Measurements from ENCODE around the gene SCCPDH.
"Not testable (repeated sequence)": the region's sequence is repeated elsewhere in the genome, so short reads cannot be mapped to it uniquely, and the experiment has no call there.

SCCPDH gene

GRCh38 chr1:246800756-246801155 lies 76.5 kb downstream of the SCCPDH start:
- DNase-seq (ENCODE audit: low read depth) = no peak

- DNase-seq (ENCODE audit: low read depth) = no peak
Observed at GRCh38 chr1:246801241-246802020, 77.2 kb downstream of the SCCPDH start.

GRCh38 chr1:246803373-246803772 lies 79.2 kb downstream of the SCCPDH start:
- DNase-seq (ENCODE audit: low read depth) = no peak

GRCh38 chr1:246803883-246804282 lies 79.7 kb downstream of the SCCPDH start:
- no peak for DNase-seq (ENCODE audit: low read depth)

- no peak for DNase-seq (ENCODE audit: low read depth)
Observed at GRCh38 chr1:246805135-246805716, 81.0 kb downstream of the SCCPDH start.

- DNase-seq (ENCODE audit: low read depth) = no peak
Observed at GRCh38 chr1:246809473-246809872, 85.3 kb downstream of the SCCPDH start.

GRCh38 chr1:246811985-246812384 lies 87.8 kb downstream of the SCCPDH start:
- DNase-seq (ENCODE audit: low read depth) = no peak

GRCh38 chr1:246813325-246813724 lies 89.1 kb downstream of the SCCPDH start:
- DNase-seq (ENCODE audit: low read depth) = not testable (repeated sequence)

- no peak for DNase-seq (ENCODE audit: low read depth)
Observed at GRCh38 chr1:246814890-246815289, 90.7 kb downstream of the SCCPDH start.

GRCh38 chr1:246815693-246816270 lies 91.6 kb downstream of the SCCPDH start:
- DNase-seq (ENCODE audit: low read depth) = no peak
